Lower leg skin (tissue), 3 donors: ENCODE data around the gene DACT2.

Source experiments
- CTCF ChIP-seq, 3 donors: fragments of 450-650 bp; IDR thresholded peaks; one replicate each; pipeline ENCODE4 v1.5.1; 2016; ENCODE audit warnings: antibody characterized with exemption in 3 of 3, mild to moderate bottlenecking in 3 of 3, moderate library complexity in 2 of 3
- POLR2A ChIP-seq, 2 donors: fragments of 450-650 bp; IDR thresholded peaks; one replicate each; pipeline ENCODE4 v1.6.1; 2016 to 2017; ENCODE audit warnings: antibody characterized with exemption in 2 of 2, mild to moderate bottlenecking in 1 of 2, moderate library complexity in 1 of 2

GRCh38 chr6:168354338-168354737 is 34.8 kb upstream of the DACT2 start:
- TF ChIP-seq CTCF (IDR thresholded peaks at IDR 0.05): no peak
- TF ChIP-seq POLR2A (IDR thresholded peaks at IDR 0.05): no peak
